Liver (tissue), 9 donors: Measurements from ENCODE around the gene CCR6. TPM values are rescaled to one million over a fixed set of nuclear protein-coding genes. Genes with fewer than 3 reads are reported as not detected.

Experiments
- DNase-seq: peaks from one replicate; pipeline ENCODE4 v3.0.0-alpha.2; 2017; ENCODE audit warnings: low spot score
- H3K27ac ChIP-seq, 2 donors: one replicate each; pipeline ENCODE4 v1.7.0; 2013; ENCODE audit warnings: inconsistent platforms in 2 of 2, low read length in 2 of 2, control low read depth in 1 of 2, low read depth in 1 of 2, mild to moderate bottlenecking in 1 of 2
- H3K27me3 ChIP-seq, 4 donors: one replicate each; pipeline versions ENCODE4 v1.6.1 to v1.7.0; 2013; ENCODE audit warnings: low read length in 3 of 4, inconsistent platforms in 1 of 4, mild to moderate bottlenecking in 1 of 4, moderate library complexity in 1 of 4; ENCODE audit not compliant: control insufficient read depth in 4 of 4, insufficient read depth in 4 of 4
- H3K36me3 ChIP-seq, 4 donors: one replicate each; pipeline versions ENCODE4 v1.6.1 to v1.7.0; 2013; ENCODE audit warnings: low read length in 3 of 4, mild to moderate bottlenecking in 3 of 4, low read depth in 1 of 4, moderate library complexity in 1 of 4; ENCODE audit not compliant: control insufficient read depth in 4 of 4, insufficient read depth in 3 of 4
- H3K4me1 ChIP-seq, 4 donors: one replicate each; pipeline versions ENCODE4 v1.6.1 to v1.7.0; 2013; ENCODE audit warnings: low read length in 3 of 4, mild to moderate bottlenecking in 3 of 4, moderate library complexity in 1 of 4; ENCODE audit not compliant: control insufficient read depth in 4 of 4, insufficient read depth in 4 of 4
- H3K4me3 ChIP-seq, 3 donors: one replicate each; pipeline versions ENCODE4 v1.6.1 to v1.7.0; 2013; ENCODE audit warnings: low read length in 3 of 3, control low read depth in 1 of 3, low read depth in 1 of 3, mild to moderate bottlenecking in 1 of 3
- H3K9ac ChIP-seq, 2 donors: one replicate each; pipeline ENCODE4 v1.7.0; 2013; ENCODE audit warnings: low read length in 2 of 2, mild to moderate bottlenecking in 2 of 2, moderate library complexity in 2 of 2, control low read depth in 1 of 2, low read depth in 1 of 2
- H3K9me3 ChIP-seq, 4 donors: one replicate each; pipeline versions ENCODE4 v1.6.1 to v1.7.0; 2013; ENCODE audit warnings: low read length in 3 of 4; ENCODE audit not compliant: control insufficient read depth in 4 of 4
- ATF3 ChIP-seq: IDR thresholded peaks from 2 replicates; pipeline ENCODE4 v1.6.1; 2016; ENCODE audit warnings: antibody characterized with exemption
- EGR1 ChIP-seq, 2 donors: IDR thresholded peaks; 2 replicates each; pipeline ENCODE4 v1.6.1; 2016 to 2018; ENCODE audit warnings: antibody characterized with exemption in 2 of 2, low read depth in 2 of 2
- FOXA1 ChIP-seq: IDR thresholded peaks from 2 replicates; pipeline ENCODE4 v1.6.1; 2016; ENCODE audit warnings: antibody characterized with exemption
- FOXA2 ChIP-seq: IDR thresholded peaks from 2 replicates; pipeline ENCODE4 v1.6.1; 2016; ENCODE audit warnings: antibody characterized with exemption
- GABPA ChIP-seq, 2 donors: IDR thresholded peaks in 1 of 2; conservative IDR thresholded peaks in 1 of 2; 2 replicates each; pipeline ENCODE4 v1.6.1; 2016; ENCODE audit warnings: antibody characterized with exemption in 2 of 2, mild to moderate bottlenecking in 1 of 2, moderate library complexity in 1 of 2
- HNF4A ChIP-seq, 2 donors: conservative IDR thresholded peaks; 2 replicates each; pipeline ENCODE4 v1.6.1; 2016; ENCODE audit warnings: antibody characterized with exemption in 2 of 2, mild to moderate bottlenecking in 2 of 2
- HNF4G ChIP-seq: IDR thresholded peaks from 2 replicates; pipeline ENCODE4 v1.6.1; 2016; ENCODE audit warnings: antibody characterized with exemption
- JUND ChIP-seq, 2 donors: IDR thresholded peaks; 2 replicates each; pipeline ENCODE4 v1.6.1; 2016; ENCODE audit warnings: antibody characterized with exemption in 2 of 2
- MAX ChIP-seq: IDR thresholded peaks from 2 replicates; pipeline ENCODE4 v1.6.1; 2016; ENCODE audit warnings: antibody characterized with exemption
- RAD21 ChIP-seq, 2 donors: IDR thresholded peaks; 2 replicates each; pipeline ENCODE4 v1.6.1; 2016; ENCODE audit warnings: antibody characterized with exemption in 2 of 2, mild to moderate bottlenecking in 2 of 2
- RXRA ChIP-seq, 2 donors: IDR thresholded peaks; 2 replicates each; pipeline ENCODE4 v1.6.1; 2017 to 2018; ENCODE audit warnings: antibody characterized with exemption in 2 of 2, mild to moderate bottlenecking in 1 of 2
- SP1 ChIP-seq: IDR thresholded peaks from 2 replicates; pipeline ENCODE4 v1.6.1; 2018; ENCODE audit warnings: antibody characterized with exemption, mild to moderate bottlenecking
- TAF1 ChIP-seq: conservative IDR thresholded peaks from 2 replicates; pipeline ENCODE4 v1.6.1; 2016; ENCODE audit warnings: antibody characterized with exemption, mild to moderate bottlenecking
- YY1 ChIP-seq: IDR thresholded peaks from 2 replicates; pipeline ENCODE4 v1.6.1; 2016; ENCODE audit warnings: antibody characterized with exemption, mild to moderate bottlenecking
- WGBS: extraction: QIAGEN DNeasy Blood & Tissue Kit; methylation state at CpG from one replicate; pipeline ENCODE4 v1.1.7; 2013; 5-methylcytosine and 5-hydroxymethylcytosine counted together
- polyA plus RNA-seq, 2 donors: library from polyadenylated mRNA; stranded (reverse) in 1 of 2; unstranded in 1 of 2; fragments of 200-250 nt in 1 of 2; fragments of >200 nt in 1 of 2; fragmentation: Nextera tagmentation in 1 of 2; extraction: Ambion mirVana in 1 of 2; gene quantifications; one replicate each; pipeline versions ENCODE4 v1.2.1 to v1.2.3, GENCODE V29; 2013 to 2015
- total RNA-seq, 2 donors: library from RNA; depleted of rRNA; stranded (reverse); fragments of >200 nt; gene quantifications; one replicate each; pipeline ENCODE4 v1.2.3, GENCODE V29; 2014
- TF ChIP-seq, protein P1 (sequence below): IDR thresholded peaks from 2 replicates; pipeline ENCODE4 v1.6.1; 2016; ENCODE audit warnings: antibody characterized with exemption
- TF ChIP-seq, protein P2 (sequence below): fragments of 150-350 bp; IDR thresholded peaks from 2 replicates; pipeline ENCODE4 v1.5.1; 2017; ENCODE audit warnings: improper control_type of control experiment, low read depth, low read length; ENCODE audit not compliant: missing input control
- TF ChIP-seq, protein P3 (sequence below): IDR thresholded peaks from 2 replicates; pipeline ENCODE4 v1.6.1; 2016; ENCODE audit warnings: antibody characterized with exemption, mild to moderate bottlenecking
- donor health status: healthy.
- donor health status: healthy.
- donor health status: healthy.
- donor health status: healthy.
- donor health status: healthy.

The CCR6 gene
- total and polyA plus RNA-seq, 4 donors: 0.02 to 8.4 TPM; not detected in 2

DNA sequence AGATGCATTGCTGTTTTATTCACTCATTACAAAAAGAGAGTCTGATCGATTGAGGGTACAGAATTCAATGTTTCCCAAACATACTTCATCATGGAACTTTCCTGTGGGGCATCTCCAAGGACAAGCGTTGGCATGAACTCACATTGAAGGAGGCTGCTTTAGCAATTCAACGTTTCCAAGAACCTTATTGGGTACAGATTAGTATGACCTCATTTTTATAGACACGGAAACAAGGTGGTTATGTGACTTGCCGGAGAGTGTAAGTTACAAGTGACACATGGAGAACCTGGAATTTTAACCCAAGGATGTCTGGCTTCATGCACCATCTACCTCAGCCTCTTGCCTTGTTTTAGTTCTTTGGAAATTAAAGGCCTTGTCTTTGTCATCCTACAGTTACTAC lies 26.1 kb downstream of the CCR6 start:
- no peak overlapping the region for H3K9ac ChIP-seq
- H3K4me3 ChIP-seq: no peak overlapping the region
- H3K27ac ChIP-seq: no peak overlapping the region
- no peak for DNase-seq
- TF ChIP-seq RAD21 (IDR thresholded peaks at IDR 0.05): no peak
- TF ChIP-seq ATF3: no peak
- TF ChIP-seq MAX: no peak
- no peak for TF ChIP-seq SP1
- TF ChIP-seq HNF4A (conservative IDR thresholded peaks at IDR 0.05): no peak
- no peak for TF ChIP-seq JUND (IDR thresholded peaks at IDR 0.05)
- no peak for TF ChIP-seq RXRA (IDR thresholded peaks at IDR 0.05)
- TF ChIP-seq, protein P1, sequence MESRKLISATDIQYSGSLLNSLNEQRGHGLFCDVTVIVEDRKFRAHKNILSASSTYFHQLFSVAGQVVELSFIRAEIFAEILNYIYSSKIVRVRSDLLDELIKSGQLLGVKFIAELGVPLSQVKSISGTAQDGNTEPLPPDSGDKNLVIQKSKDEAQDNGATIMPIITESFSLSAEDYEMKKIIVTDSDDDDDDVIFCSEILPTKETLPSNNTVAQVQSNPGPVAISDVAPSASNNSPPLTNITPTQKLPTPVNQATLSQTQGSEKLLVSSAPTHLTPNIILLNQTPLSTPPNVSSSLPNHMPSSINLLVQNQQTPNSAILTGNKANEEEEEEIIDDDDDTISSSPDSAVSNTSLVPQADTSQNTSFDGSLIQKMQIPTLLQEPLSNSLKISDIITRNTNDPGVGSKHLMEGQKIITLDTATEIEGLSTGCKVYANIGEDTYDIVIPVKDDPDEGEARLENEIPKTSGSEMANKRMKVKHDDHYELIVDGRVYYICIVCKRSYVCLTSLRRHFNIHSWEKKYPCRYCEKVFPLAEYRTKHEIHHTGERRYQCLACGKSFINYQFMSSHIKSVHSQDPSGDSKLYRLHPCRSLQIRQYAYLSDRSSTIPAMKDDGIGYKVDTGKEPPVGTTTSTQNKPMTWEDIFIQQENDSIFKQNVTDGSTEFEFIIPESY: no peak
- no peak for TF ChIP-seq YY1
- TF ChIP-seq GABPA (IDR thresholded peaks at IDR 0.05 in 1 of 2, conservative IDR thresholded peaks at IDR 0.05 in 1 of 2): no peak
- no peak for TF ChIP-seq FOXA2
- no peak for TF ChIP-seq TAF1
- TF ChIP-seq EGR1 (IDR thresholded peaks at IDR 0.05; ENCODE audit: low read depth in 2 of 2): no peak
- TF ChIP-seq, protein P2, sequence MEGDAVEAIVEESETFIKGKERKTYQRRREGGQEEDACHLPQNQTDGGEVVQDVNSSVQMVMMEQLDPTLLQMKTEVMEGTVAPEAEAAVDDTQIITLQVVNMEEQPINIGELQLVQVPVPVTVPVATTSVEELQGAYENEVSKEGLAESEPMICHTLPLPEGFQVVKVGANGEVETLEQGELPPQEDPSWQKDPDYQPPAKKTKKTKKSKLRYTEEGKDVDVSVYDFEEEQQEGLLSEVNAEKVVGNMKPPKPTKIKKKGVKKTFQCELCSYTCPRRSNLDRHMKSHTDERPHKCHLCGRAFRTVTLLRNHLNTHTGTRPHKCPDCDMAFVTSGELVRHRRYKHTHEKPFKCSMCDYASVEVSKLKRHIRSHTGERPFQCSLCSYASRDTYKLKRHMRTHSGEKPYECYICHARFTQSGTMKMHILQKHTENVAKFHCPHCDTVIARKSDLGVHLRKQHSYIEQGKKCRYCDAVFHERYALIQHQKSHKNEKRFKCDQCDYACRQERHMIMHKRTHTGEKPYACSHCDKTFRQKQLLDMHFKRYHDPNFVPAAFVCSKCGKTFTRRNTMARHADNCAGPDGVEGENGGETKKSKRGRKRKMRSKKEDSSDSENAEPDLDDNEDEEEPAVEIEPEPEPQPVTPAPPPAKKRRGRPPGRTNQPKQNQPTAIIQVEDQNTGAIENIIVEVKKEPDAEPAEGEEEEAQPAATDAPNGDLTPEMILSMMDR: no peak
- TF ChIP-seq FOXA1: no peak
- TF ChIP-seq, protein P3, sequence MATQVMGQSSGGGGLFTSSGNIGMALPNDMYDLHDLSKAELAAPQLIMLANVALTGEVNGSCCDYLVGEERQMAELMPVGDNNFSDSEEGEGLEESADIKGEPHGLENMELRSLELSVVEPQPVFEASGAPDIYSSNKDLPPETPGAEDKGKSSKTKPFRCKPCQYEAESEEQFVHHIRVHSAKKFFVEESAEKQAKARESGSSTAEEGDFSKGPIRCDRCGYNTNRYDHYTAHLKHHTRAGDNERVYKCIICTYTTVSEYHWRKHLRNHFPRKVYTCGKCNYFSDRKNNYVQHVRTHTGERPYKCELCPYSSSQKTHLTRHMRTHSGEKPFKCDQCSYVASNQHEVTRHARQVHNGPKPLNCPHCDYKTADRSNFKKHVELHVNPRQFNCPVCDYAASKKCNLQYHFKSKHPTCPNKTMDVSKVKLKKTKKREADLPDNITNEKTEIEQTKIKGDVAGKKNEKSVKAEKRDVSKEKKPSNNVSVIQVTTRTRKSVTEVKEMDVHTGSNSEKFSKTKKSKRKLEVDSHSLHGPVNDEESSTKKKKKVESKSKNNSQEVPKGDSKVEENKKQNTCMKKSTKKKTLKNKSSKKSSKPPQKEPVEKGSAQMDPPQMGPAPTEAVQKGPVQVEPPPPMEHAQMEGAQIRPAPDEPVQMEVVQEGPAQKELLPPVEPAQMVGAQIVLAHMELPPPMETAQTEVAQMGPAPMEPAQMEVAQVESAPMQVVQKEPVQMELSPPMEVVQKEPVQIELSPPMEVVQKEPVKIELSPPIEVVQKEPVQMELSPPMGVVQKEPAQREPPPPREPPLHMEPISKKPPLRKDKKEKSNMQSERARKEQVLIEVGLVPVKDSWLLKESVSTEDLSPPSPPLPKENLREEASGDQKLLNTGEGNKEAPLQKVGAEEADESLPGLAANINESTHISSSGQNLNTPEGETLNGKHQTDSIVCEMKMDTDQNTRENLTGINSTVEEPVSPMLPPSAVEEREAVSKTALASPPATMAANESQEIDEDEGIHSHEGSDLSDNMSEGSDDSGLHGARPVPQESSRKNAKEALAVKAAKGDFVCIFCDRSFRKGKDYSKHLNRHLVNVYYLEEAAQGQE: no peak
- TF ChIP-seq HNF4G: no peak
- H3K9me3 ChIP-seq: no peaks in the 10 kb centered on the region
- no peaks in the 10 kb centered on the region for H3K27me3 ChIP-seq
- H3K4me1 ChIP-seq: no peaks in the 10 kb centered on the region
- H3K36me3 ChIP-seq: no peaks in the 10 kb centered on the region
- 85% methylated on average over 5 of the region's 5 CpGs for WGBS
